ENCODE data around the gene PELI2.

PELI2 gene

GRCh38 chr14:56137849-56138248 is 19.6 kb downstream of the PELI2 start:
- Histone ChIP-seq H3K79me2 (ENCODE audit: insufficient read depth, low read depth) (no peaks in the 10 kb centered on the region), H4K20me1 (ENCODE audit: insufficient read depth) (no peaks in the 10 kb centered on the region), H3K4me3 (IDR thresholded peaks at IDR 0.05; ENCODE audit: insufficient read depth, low read depth, low read length) (no peak overlapping the region), H3K4me2 (no peak overlapping the region), H2AFZ (ENCODE audit: low read depth) (no peak overlapping the region), H3K4me1 (ENCODE audit: low read depth, poor library complexity, severe bottlenecking) (no peaks in the 10 kb centered on the region), H3K9ac (no peak overlapping the region), H3K36me3 (ENCODE audit: insufficient read depth) (no peaks in the 10 kb centered on the region), H3K27ac (no peak overlapping the region), H3K27me3 (ENCODE audit: insufficient read depth, low read depth) (no peaks in the 10 kb centered on the region)
- no peak for TF ChIP-seq CTCF (conservative IDR thresholded peaks at IDR 0.05; ENCODE audit: low read depth, low read length)

DNA sequence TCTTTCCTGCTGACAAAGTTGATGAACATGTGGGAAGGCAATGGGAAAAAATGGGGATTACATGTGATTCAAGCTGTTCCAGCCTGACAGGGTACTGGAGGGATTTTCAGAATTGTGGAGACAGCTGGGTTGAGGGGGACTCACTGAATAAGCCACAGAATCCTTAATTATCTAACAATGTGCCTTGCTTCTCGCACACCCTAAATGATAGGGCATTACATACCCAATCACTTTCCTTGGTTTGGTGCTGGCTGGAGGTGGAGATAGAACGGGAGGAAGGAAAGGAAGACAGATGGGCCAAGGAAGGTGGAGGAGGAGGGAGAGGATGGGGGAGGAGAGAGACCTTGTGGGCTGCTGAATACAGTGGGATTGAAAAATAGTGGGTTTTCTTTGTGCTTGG is 20.7 kb downstream of the PELI2 start:
- Histone ChIP-seq H3K9ac (no peak overlapping the region), H3K4me2 (no peak overlapping the region), H3K27me3 (ENCODE audit: insufficient read depth, low read depth) (no peaks in the 10 kb centered on the region), H3K36me3 (ENCODE audit: insufficient read depth) (no peaks in the 10 kb centered on the region), H3K4me1 (ENCODE audit: low read depth, poor library complexity, severe bottlenecking) (no peaks in the 10 kb centered on the region), H3K79me2 (ENCODE audit: insufficient read depth, low read depth) (no peaks in the 10 kb centered on the region), H3K4me3 (IDR thresholded peaks at IDR 0.05; ENCODE audit: insufficient read depth, low read depth, low read length) (no peak overlapping the region), H2AFZ (ENCODE audit: low read depth) (no peak overlapping the region), H3K27ac (no peak overlapping the region), H4K20me1 (ENCODE audit: insufficient read depth) (no peaks in the 10 kb centered on the region)
- TF ChIP-seq CTCF (conservative IDR thresholded peaks at IDR 0.05; ENCODE audit: low read depth, low read length) = no peak

- Histone ChIP-seq H3K27me3 (ENCODE audit: insufficient read depth, low read depth) (no peaks in the 10 kb centered on the region), H4K20me1 (ENCODE audit: insufficient read depth) (no peaks in the 10 kb centered on the region), H3K4me1 (ENCODE audit: low read depth, poor library complexity, severe bottlenecking) (peaks cover 5% of the 10 kb centered on the region), H3K9ac (no peak overlapping the region), H3K79me2 (ENCODE audit: insufficient read depth, low read depth) (no peaks in the 10 kb centered on the region), H2AFZ (ENCODE audit: low read depth) (no peak overlapping the region), H3K36me3 (ENCODE audit: insufficient read depth) (no peaks in the 10 kb centered on the region), H3K27ac (no peak overlapping the region), H3K4me3 (IDR thresholded peaks at IDR 0.05; ENCODE audit: insufficient read depth, low read depth, low read length) (no peak overlapping the region), H3K4me2 (no peak overlapping the region)
- TF ChIP-seq CTCF (conservative IDR thresholded peaks at IDR 0.05; ENCODE audit: low read depth, low read length) = no peak
These were observed 24.1 kb downstream of the PELI2 start for GRCh38 chr14:56142314-56142713.

DNA sequence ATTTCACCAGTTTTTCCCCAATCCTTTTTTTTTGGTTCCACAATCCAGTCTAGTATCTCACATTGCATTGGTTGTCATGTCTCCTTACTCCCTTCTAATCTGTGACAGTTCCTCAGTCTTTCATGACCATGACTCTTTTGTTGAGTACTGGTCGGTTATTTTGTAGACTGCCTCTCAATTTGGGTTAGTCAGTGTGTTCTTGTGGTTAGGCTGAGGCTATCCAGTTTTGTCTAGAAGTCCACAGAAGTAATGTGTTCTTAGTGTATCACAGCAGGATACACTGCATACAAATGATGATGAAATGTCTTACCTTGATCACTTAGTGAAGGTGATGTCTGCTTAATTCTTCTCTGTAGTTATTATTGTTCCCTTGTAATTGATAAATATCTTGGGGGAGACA is 24.8 kb downstream of the PELI2 start:
- H4K20me1 ChIP-seq (ENCODE audit: insufficient read depth) = no peaks in the 10 kb centered on the region
- no peaks in the 10 kb centered on the region for H3K36me3 ChIP-seq (ENCODE audit: insufficient read depth)
- no peak overlapping the region for H3K4me2 ChIP-seq
- TF ChIP-seq CTCF (conservative IDR thresholded peaks at IDR 0.05; ENCODE audit: low read depth, low read length) = no peak
- no peak overlapping the region for H2AFZ ChIP-seq (ENCODE audit: low read depth)
- no peak overlapping the region for H3K4me3 ChIP-seq (IDR thresholded peaks at IDR 0.05; ENCODE audit: insufficient read depth, low read depth, low read length)
- no peaks in the 10 kb centered on the region for H3K27me3 ChIP-seq (ENCODE audit: insufficient read depth, low read depth)
- no peaks in the 10 kb centered on the region for H3K79me2 ChIP-seq (ENCODE audit: insufficient read depth, low read depth)
- no peak overlapping the region for H3K9ac ChIP-seq
- H3K27ac ChIP-seq = no peak overlapping the region
- H3K4me1 ChIP-seq (ENCODE audit: low read depth, poor library complexity, severe bottlenecking) = peaks cover 10% of the 10 kb centered on the region

DNA sequence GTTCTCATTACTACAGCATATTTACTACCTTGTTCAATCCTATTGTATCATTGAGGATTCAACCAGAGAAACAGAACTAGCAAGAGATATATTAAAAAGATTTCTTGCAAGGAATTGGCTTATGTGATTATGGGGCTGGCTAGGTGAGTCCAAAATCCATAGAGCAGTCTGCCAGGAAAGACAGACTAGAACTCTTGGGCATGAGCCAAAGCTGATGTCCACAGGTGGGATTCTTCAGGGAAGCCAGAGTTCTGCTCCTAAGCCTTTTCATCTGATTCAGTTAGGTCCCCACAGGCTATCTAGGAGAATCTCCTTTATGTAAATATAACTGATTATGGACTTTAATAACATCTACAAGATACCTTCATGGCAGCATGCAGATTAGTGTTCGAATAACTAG is 26.0 kb downstream of the PELI2 start:
- Histone ChIP-seq H3K36me3 (ENCODE audit: insufficient read depth) (no peaks in the 10 kb centered on the region), H3K9ac (no peak overlapping the region), H3K27ac (no peak overlapping the region), H3K4me1 (ENCODE audit: low read depth, poor library complexity, severe bottlenecking) (peaks cover 10% of the 10 kb centered on the region), H3K27me3 (ENCODE audit: insufficient read depth, low read depth) (no peaks in the 10 kb centered on the region), H2AFZ (ENCODE audit: low read depth) (no peak overlapping the region), H3K79me2 (ENCODE audit: insufficient read depth, low read depth) (no peaks in the 10 kb centered on the region), H4K20me1 (ENCODE audit: insufficient read depth) (no peaks in the 10 kb centered on the region), H3K4me3 (IDR thresholded peaks at IDR 0.05; ENCODE audit: insufficient read depth, low read depth, low read length) (no peak overlapping the region), H3K4me2 (no peak overlapping the region)
- no peak for TF ChIP-seq CTCF (conservative IDR thresholded peaks at IDR 0.05; ENCODE audit: low read depth, low read length)
